Measurements from ENCODE around the gene OR6C76. TPM values are rescaled to one million over a fixed set of nuclear protein-coding genes. Genes with fewer than 3 reads are reported as not detected.
"Not testable (repeated sequence)": the region's sequence is repeated elsewhere in the genome, so short reads cannot be mapped to it uniquely, and the experiment has no call there.

Gene OR6C76
- total and polyA plus RNA-seq, 12 donors: not detected

- ATAC-seq (no peak), DNase-seq (no peak)
- no peaks in the 10 kb centered on the region for H3K36me3 ChIP-seq
- no peaks in the 10 kb centered on the region for H3K27me3 ChIP-seq
- TF ChIP-seq CTCF (IDR thresholded peaks at IDR 0.05): no peak
- H3K27ac ChIP-seq: no peak within 1 kb of the TSS
- intact Hi-C loops (cut with DNase I): no loop called here
- no peak within 1 kb of the TSS for H3K4me3 ChIP-seq
- H3K9me3 ChIP-seq: peaks cover 0 to 27% (median 4%) of the 10 kb centered on the region in 11 donors
- WGBS, 2 donors: 45 to 53% methylated on average over 2 of the region's 2 CpGs
- no peaks in the 10 kb centered on the region for H3K4me1 ChIP-seq
These were observed 17.7 kb downstream of the OR6C76 start, which contains the start of gene OR6C2 for GRCh38 chr12:55443776-55444175. OR6C2 (plus strand) TSS chr12:55444076; CDS start chr12:55452214, 8,138 bp downstream.

GRCh38 chr12:55445357-55445756 lies 19.3 kb downstream of the OR6C76 start:
- Histone ChIP-seq H3K27ac (no peak overlapping the region), H3K36me3 (no peaks in the 10 kb centered on the region), H3K27me3 (peaks cover 0 to 6% (median 0%) of the 10 kb centered on the region in 7 donors), H3K9me3 (peaks cover 0 to 20% (median under 1%) of the 10 kb centered on the region in 11 donors), H3K4me3 (no peak overlapping the region), H3K4me1 (no peaks in the 10 kb centered on the region)
- 91 to 94% methylated on average over 1 of the region's 1 CpG for WGBS, 2 donors
- intact Hi-C loops (cut with DNase I): no loop called here
- DNase-seq (no peak), ATAC-seq (no peak)
- no peak for TF ChIP-seq CTCF (IDR thresholded peaks at IDR 0.05)

GRCh38 chr12:55446326-55446725 lies 20.3 kb downstream of the OR6C76 start:
- ATAC-seq (no peak), DNase-seq (no peak)
- H3K27me3 ChIP-seq: peaks cover 0 to 11% (median 0%) of the 10 kb centered on the region in 7 donors
- no peaks in the 10 kb centered on the region for H3K36me3 ChIP-seq
- TF ChIP-seq CTCF (IDR thresholded peaks at IDR 0.05): peak in 1 of 9 donors; percentile 18
- H3K9me3 ChIP-seq: peaks cover 0 to 10% (median 0%) of the 10 kb centered on the region in 11 donors
- no peak overlapping the region for H3K4me3 ChIP-seq
- H3K4me1 ChIP-seq: no peaks in the 10 kb centered on the region
- intact Hi-C loops (cut with DNase I): no loop called here
- WGBS, 2 donors: 84 to 86% methylated on average over 5 of the region's 5 CpGs
- H3K27ac ChIP-seq: no peak overlapping the region

GRCh38 chr12:55448825-55449224 lies 22.8 kb downstream of the OR6C76 start:
- DNase-seq (no peak), ATAC-seq (no peak)
- H3K4me1 ChIP-seq: no peaks in the 10 kb centered on the region
- no peaks in the 10 kb centered on the region for H3K9me3 ChIP-seq
- intact Hi-C loops (cut with DNase I): no loop called here
- no peak overlapping the region for H3K27ac ChIP-seq
- H3K27me3 ChIP-seq: peaks cover 0 to 11% (median 0%) of the 10 kb centered on the region in 7 donors
- H3K36me3 ChIP-seq: no peaks in the 10 kb centered on the region
- TF ChIP-seq CTCF (IDR thresholded peaks at IDR 0.05): no peak
- no peak overlapping the region for H3K4me3 ChIP-seq

- H3K4me1 ChIP-seq; H3K27me3 ChIP-seq; ATAC-seq; H3K36me3 ChIP-seq; H3K4me3 ChIP-seq; DNase-seq; H3K27ac ChIP-seq; intact Hi-C loops (cut with DNase I): not testable (repeated sequence)
- H3K9me3 ChIP-seq: peaks cover 0 to 21% (median 0%) of the 10 kb centered on the region in 11 donors
- 93 to 97% methylated on average over 1 of the region's 1 CpG for WGBS, 2 donors
These were observed 38.9 kb downstream of the OR6C76 start for GRCh38 chr12:55464926-55465325.
